ENCODE results near the gene CEP104. TPM values are rescaled to one million over a fixed set of nuclear protein-coding genes. Genes with fewer than 3 reads are reported as not detected.

The CEP104 gene
- total and polyA plus RNA-seq, 4 donors: 7.5 to 23.2 (median 12.0) TPM

- Histone ChIP-seq H3K36me3 (ENCODE audit: control insufficient read depth in 4 of 4, insufficient read depth in 3 of 4, low read depth in 1 of 4, low read length in 3 of 4) (peaks cover 13 to 56% (median 31%) of the 10 kb centered on the region in 4 donors), H3K27ac (ENCODE audit: low read depth in 1 of 2, low read length in 2 of 2) (no peak overlapping the region), H3K9me3 (ENCODE audit: control insufficient read depth in 4 of 4, low read length in 3 of 4) (no peaks in the 10 kb centered on the region), H3K27me3 (ENCODE audit: control insufficient read depth in 4 of 4, insufficient read depth in 4 of 4, low read length in 3 of 4) (no peaks in the 10 kb centered on the region), H3K9ac (ENCODE audit: low read depth in 1 of 2, low read length in 2 of 2) (no peak overlapping the region), H3K4me3 (ENCODE audit: low read depth in 1 of 3, low read length in 3 of 3) (no peak overlapping the region), H3K4me1 (ENCODE audit: control insufficient read depth in 4 of 4, insufficient read depth in 4 of 4, low read length in 3 of 4) (no peaks in the 10 kb centered on the region)
- 92% methylated on average over 9 of the region's 9 CpGs for WGBS
- no peak for DNase-seq (ENCODE audit: low spot score)
- no peak for TF ChIP-seq CTCF (IDR thresholded peaks at IDR 0.05; ENCODE audit: low read depth, low read length, missing input control)
- TF ChIP-seq ZBTB33 (IDR thresholded peaks at IDR 0.05): no peak
- TF ChIP-seq FOXA1 (IDR thresholded peaks at IDR 0.05): no peak
- TF ChIP-seq JUND (IDR thresholded peaks at IDR 0.05): no peak
- TF ChIP-seq HNF4A (conservative IDR thresholded peaks at IDR 0.05): no peak
- TF ChIP-seq RAD21 (IDR thresholded peaks at IDR 0.05): no peak
- TF ChIP-seq MAX (IDR thresholded peaks at IDR 0.05): no peak
- TF ChIP-seq ATF3 (IDR thresholded peaks at IDR 0.05): no peak
- TF ChIP-seq FOXA2 (IDR thresholded peaks at IDR 0.05): no peak
- TF ChIP-seq RXRA (IDR thresholded peaks at IDR 0.05): no peak
- TF ChIP-seq NR2F2 (IDR thresholded peaks at IDR 0.05): no peak
- no peak for TF ChIP-seq GABPA (IDR thresholded peaks at IDR 0.05 in 1 of 2, conservative IDR thresholded peaks at IDR 0.05 in 1 of 2)
- TF ChIP-seq YY1 (IDR thresholded peaks at IDR 0.05): no peak
- TF ChIP-seq EGR1 (IDR thresholded peaks at IDR 0.05; ENCODE audit: low read depth in 2 of 2): no peak
These were observed 14.1 kb downstream of the CEP104 start for GRCh38 chr1:3842912-3843311.

GRCh38 chr1:3841491-3841890 lies 15.5 kb downstream of the CEP104 start:
- no peaks in the 10 kb centered on the region for H3K4me1 ChIP-seq (ENCODE audit: control insufficient read depth in 4 of 4, insufficient read depth in 4 of 4, low read length in 3 of 4)
- no peaks in the 10 kb centered on the region for H3K9me3 ChIP-seq (ENCODE audit: control insufficient read depth in 4 of 4, low read length in 3 of 4)
- peaks cover 16 to 57% (median 37%) of the 10 kb centered on the region in 4 donors for H3K36me3 ChIP-seq (ENCODE audit: control insufficient read depth in 4 of 4, insufficient read depth in 3 of 4, low read depth in 1 of 4, low read length in 3 of 4)
- no peak overlapping the region for H3K4me3 ChIP-seq (ENCODE audit: low read depth in 1 of 3, low read length in 3 of 3)
- WGBS: 99% methylated on average over 7 of the region's 7 CpGs
- TF ChIP-seq GABPA (IDR thresholded peaks at IDR 0.05 in 1 of 2, conservative IDR thresholded peaks at IDR 0.05 in 1 of 2) (no peak), SP1 (IDR thresholded peaks at IDR 0.05) (no peak), RAD21 (IDR thresholded peaks at IDR 0.05) (no peak), FOXA2 (IDR thresholded peaks at IDR 0.05) (no peak), YY1 (IDR thresholded peaks at IDR 0.05) (no peak), FOXA1 (IDR thresholded peaks at IDR 0.05) (no peak), CTCF (IDR thresholded peaks at IDR 0.05; ENCODE audit: low read depth, low read length, missing input control) (no peak), TAF1 (conservative IDR thresholded peaks at IDR 0.05) (no peak), RXRA (IDR thresholded peaks at IDR 0.05) (no peak), JUND (IDR thresholded peaks at IDR 0.05) (no peak)
- H3K9ac ChIP-seq (ENCODE audit: low read depth in 1 of 2, low read length in 2 of 2): no peak overlapping the region
- H3K27ac ChIP-seq (ENCODE audit: low read depth in 1 of 2, low read length in 2 of 2): no peak overlapping the region
- no peaks in the 10 kb centered on the region for H3K27me3 ChIP-seq (ENCODE audit: control insufficient read depth in 4 of 4, insufficient read depth in 4 of 4, low read length in 3 of 4)
- DNase-seq (ENCODE audit: low spot score): no peak

Data from liver (tissue), 9 donors.